Muscle of leg (tissue), 11 donors: ENCODE results near the gene LIPA. TPM values are rescaled to one million over a fixed set of nuclear protein-coding genes. Genes with fewer than 3 reads are reported as not detected.
A peak's percentile ranks its signal among the peaks of the same experiment; 100 is the strongest.
"Not testable (repeated sequence)": the region's sequence is repeated elsewhere in the genome, so short reads cannot be mapped to it uniquely, and the experiment has no call there.

Source experiments
- DNase-seq: peaks from one replicate; pipeline ENCODE4 v3.0.0; 2013
- H3K27ac ChIP-seq: one replicate; pipeline ENCODE4 v1.5.1; 2013; ENCODE audit warnings: mild to moderate bottlenecking, low read length, control low read depth
- H3K27me3 ChIP-seq: one replicate; pipeline ENCODE4 v1.6.1; 2013; ENCODE audit warnings: low read length; ENCODE audit not compliant: control insufficient read depth, insufficient read depth
- H3K36me3 ChIP-seq: one replicate; pipeline ENCODE4 v1.6.1; 2013; ENCODE audit warnings: low read length; ENCODE audit not compliant: control insufficient read depth, insufficient read depth
- H3K4me1 ChIP-seq: one replicate; pipeline ENCODE4 v1.6.1; 2013; ENCODE audit warnings: low read length; ENCODE audit not compliant: control insufficient read depth, insufficient read depth
- H3K4me3 ChIP-seq: one replicate; pipeline ENCODE4 v1.5.1; 2013; ENCODE audit warnings: low read length, control low read depth
- H3K9me3 ChIP-seq: replicated peaks from 2 replicates; pipeline ENCODE4 v1.6.1; 2013; ENCODE audit warnings: low read depth, low read length; ENCODE audit not compliant: control insufficient read depth
- WGBS: methylation state at CpG from one replicate; pipeline ENCODE4 v1.1.5; 2013; ENCODE audit warnings: missing lambda C conversion rate; ENCODE audit not compliant: insufficient coverage; 5-methylcytosine and 5-hydroxymethylcytosine counted together
- polyA plus RNA-seq, 8 donors: library from polyadenylated mRNA; unstranded; fragments of 120-200 nt; gene quantifications; one replicate each; pipeline versions ENCODE4 v1.2.1 to v1.2.3, GENCODE V29; 2013; ENCODE audit warnings: inconsistent platforms in 1 of 8, low replicate concordance in 1 of 8; ENCODE audit not compliant: insufficient read length in 8 of 8, insufficient read depth in 1 of 8
- total RNA-seq: library from RNA; stranded (reverse); fragments of 120-200 nt; gene quantifications from one replicate; pipeline ENCODE4 v1.2.4, GENCODE V29; 2013

Gene LIPA
- total and polyA plus RNA-seq, 9 donors = 26.8 to 51.3 (median 34.0) TPM

- WGBS = 68% methylated on average over 5 of the region's 6 CpGs
- Histone ChIP-seq H3K4me1 (peaks cover 20% of the 10 kb centered on the region), H3K27ac (peak overlapping the region; percentile 93)
- not testable (repeated sequence) for H3K4me3 ChIP-seq, H3K27me3 ChIP-seq, DNase-seq, H3K36me3 ChIP-seq, H3K9me3 ChIP-seq
Measured at GRCh38 chr10:89284711-89285110, 33.1 kb upstream of the LIPA start.

GRCh38 chr10:89283936-89284475 is 32.4 kb upstream of the LIPA start:
- DNase-seq = peak; percentile 94
- Histone ChIP-seq H3K9me3 (no peaks in the 10 kb centered on the region), H3K4me1 (peaks cover 26% of the 10 kb centered on the region), H3K27me3 (no peaks in the 10 kb centered on the region), H3K27ac (peak overlapping the region; percentile 93), H3K4me3 (peak overlapping the region; percentile 0), H3K36me3 (no peaks in the 10 kb centered on the region)
- no CpG with 5 or more reads among the region's 4 CpGs for WGBS

- Histone ChIP-seq H3K27ac (peak overlapping the region; percentile 93), H3K9me3 (no peaks in the 10 kb centered on the region), H3K27me3 (no peaks in the 10 kb centered on the region), H3K36me3 (no peaks in the 10 kb centered on the region), H3K4me1 (peaks cover 28% of the 10 kb centered on the region), H3K4me3 (peak overlapping the region; percentile 0)
- DNase-seq = peak; percentile 56
- no CpG with 5 or more reads among the region's 6 CpGs for WGBS
Measured at GRCh38 chr10:89283025-89283935, 31.7 kb upstream of the LIPA start.

GRCh38 chr10:89281606-89282395 is 30.2 kb upstream of the LIPA start:
- no peaks in the 10 kb centered on the region for H3K36me3 ChIP-seq
- WGBS = 37% methylated on average over 2 of the region's 4 CpGs
- no peaks in the 10 kb centered on the region for H3K9me3 ChIP-seq
- DNase-seq = no peak
- no peak overlapping the region for H3K4me3 ChIP-seq
- H3K4me1 ChIP-seq = peaks cover 33% of the 10 kb centered on the region
- H3K27ac ChIP-seq = no peak overlapping the region
- H3K27me3 ChIP-seq = no peaks in the 10 kb centered on the region

GRCh38 chr10:89280508-89280907 is 28.9 kb upstream of the LIPA start:
- peak overlapping the region; percentile 15 for H3K27ac ChIP-seq
- no CpG with 5 or more reads among the region's 3 CpGs for WGBS
- peaks cover 34% of the 10 kb centered on the region for H3K4me1 ChIP-seq

GRCh38 chr10:89279421-89279869 is 27.9 kb upstream of the LIPA start:
- H3K4me3 ChIP-seq = no peak overlapping the region
- H3K36me3 ChIP-seq = no peaks in the 10 kb centered on the region
- H3K4me1 ChIP-seq = peaks cover 31% of the 10 kb centered on the region
- WGBS = no CpG with 5 or more reads among the region's 1 CpG
- peak overlapping the region; percentile 80 for H3K27ac ChIP-seq
- no peaks in the 10 kb centered on the region for H3K9me3 ChIP-seq
- DNase-seq = peak; percentile 83
- no peaks in the 10 kb centered on the region for H3K27me3 ChIP-seq

More at GRCh38 chr10:89280508-89280907, 28.9 kb upstream of the LIPA start:
- H3K4me3 ChIP-seq = no peak overlapping the region
- no peaks in the 10 kb centered on the region for H3K36me3 ChIP-seq
- H3K27me3 ChIP-seq = no peaks in the 10 kb centered on the region
- DNase-seq = no peak
- no peaks in the 10 kb centered on the region for H3K9me3 ChIP-seq

- H3K36me3 ChIP-seq = no peaks in the 10 kb centered on the region
- peak; percentile 71 for DNase-seq
- H3K27me3 ChIP-seq = no peaks in the 10 kb centered on the region
- H3K27ac ChIP-seq = peak overlapping the region; percentile 80
- H3K4me1 ChIP-seq = peaks cover 28% of the 10 kb centered on the region
- H3K4me3 ChIP-seq = no peak overlapping the region
- no peaks in the 10 kb centered on the region for H3K9me3 ChIP-seq
Measured at GRCh38 chr10:89278900-89279392, 27.4 kb upstream of the LIPA start.

GRCh38 chr10:89278034-89278535 is 26.5 kb upstream of the LIPA start:
- DNase-seq = peak; percentile 97
- Histone ChIP-seq H3K27me3 (no peaks in the 10 kb centered on the region), H3K4me3 (no peak overlapping the region), H3K9me3 (no peaks in the 10 kb centered on the region), H3K36me3 (no peaks in the 10 kb centered on the region), H3K4me1 (peaks cover 19% of the 10 kb centered on the region), H3K27ac (peak overlapping the region; percentile 90)
- no CpG with 5 or more reads among the region's 1 CpG for WGBS

- H3K27ac ChIP-seq = no peak overlapping the region
Measured at GRCh38 chr10:89275383-89275782, 23.8 kb upstream of the LIPA start.

More at GRCh38 chr10:89275383-89275782, 23.8 kb upstream of the LIPA start:
- no peak for DNase-seq
- H3K36me3 ChIP-seq = no peaks in the 10 kb centered on the region
- no peaks in the 10 kb centered on the region for H3K9me3 ChIP-seq
- H3K4me3 ChIP-seq = no peak overlapping the region
- WGBS = 70% methylated on average over 2 of the region's 6 CpGs
- H3K4me1 ChIP-seq = peaks cover 17% of the 10 kb centered on the region
- H3K27me3 ChIP-seq = no peaks in the 10 kb centered on the region
